Ishikawa (cell line): ENCODE results near the gene CD99L2.

ENCODE experiments used
- CREB1 ChIP-seq: IDR thresholded peaks from 2 replicates; pipeline ENCODE4 v1.6.1; 2012; ENCODE audit warnings: low read depth
- EGR1 ChIP-seq: IDR thresholded peaks from 2 replicates; pipeline ENCODE4 v1.6.1; 2012
- EP300 ChIP-seq: IDR thresholded peaks from 2 replicates; pipeline ENCODE4 v1.6.1; 2012; ENCODE audit warnings: borderline replicate concordance
- FOXM1 ChIP-seq: IDR thresholded peaks from 2 replicates; pipeline ENCODE4 v1.6.1; 2012; ENCODE audit warnings: low read depth, borderline replicate concordance
- NFIC ChIP-seq: IDR thresholded peaks from 2 replicates; pipeline ENCODE4 v1.6.1; 2012
- TAF1 ChIP-seq: IDR thresholded peaks from 2 replicates; pipeline ENCODE4 v1.6.1; 2012; ENCODE audit warnings: low read depth, mild to moderate bottlenecking
- TEAD4 ChIP-seq: IDR thresholded peaks from 2 replicates; pipeline ENCODE4 v1.6.1; 2012
- ZBTB7A ChIP-seq: IDR thresholded peaks from 2 replicates; pipeline ENCODE4 v1.6.1; 2012; ENCODE audit warnings: low read depth
- TF ChIP-seq, protein P1 (sequence below): IDR thresholded peaks from 2 replicates; pipeline ENCODE4 v1.6.1; 2012
- TF ChIP-seq, protein P2 (sequence below): IDR thresholded peaks from 2 replicates; pipeline ENCODE4 v1.6.1; 2012

CD99L2 gene

GRCh38 chrX:150719621-150720020, 178.8 kb downstream of the CD99L2 start:
- TF ChIP-seq ZBTB7A (no peak), FOXM1 (no peak), CREB1 (no peak), NFIC (no peak), EP300 (no peak), EGR1 (no peak), TAF1 (no peak), TEAD4 (no peak)
- TF ChIP-seq, protein P1, sequence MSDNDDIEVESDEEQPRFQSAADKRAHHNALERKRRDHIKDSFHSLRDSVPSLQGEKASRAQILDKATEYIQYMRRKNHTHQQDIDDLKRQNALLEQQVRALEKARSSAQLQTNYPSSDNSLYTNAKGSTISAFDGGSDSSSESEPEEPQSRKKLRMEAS = no peak
- TF ChIP-seq, protein P2, sequence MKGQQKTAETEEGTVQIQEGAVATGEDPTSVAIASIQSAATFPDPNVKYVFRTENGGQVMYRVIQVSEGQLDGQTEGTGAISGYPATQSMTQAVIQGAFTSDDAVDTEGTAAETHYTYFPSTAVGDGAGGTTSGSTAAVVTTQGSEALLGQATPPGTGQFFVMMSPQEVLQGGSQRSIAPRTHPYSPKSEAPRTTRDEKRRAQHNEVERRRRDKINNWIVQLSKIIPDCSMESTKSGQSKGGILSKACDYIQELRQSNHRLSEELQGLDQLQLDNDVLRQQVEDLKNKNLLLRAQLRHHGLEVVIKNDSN = no peak
